Psoas muscle (tissue), 8 donors: ENCODE data around the gene LRP2BP. TPM values are rescaled to one million over a fixed set of nuclear protein-coding genes. Genes with fewer than 3 reads are reported as not detected.
A peak's percentile ranks its signal among the peaks of the same experiment; 100 is the strongest.

Experiments used
- ATAC-seq, 4 donors: fragments of 200-7000 bp; cut with Tn5 transposase; one replicate each; pipeline ENCODE4 v1.9.1; 2020; ENCODE audit warnings: moderate library complexity in 3 of 4, mild to moderate bottlenecking in 2 of 4
- DNase-seq, 2 donors: peaks; one replicate each; pipeline ENCODE4 v3.0.0-alpha.2; 2020
- H3K27ac ChIP-seq: fragments of 200-600 bp; one replicate; pipeline ENCODE4 v1.8.0; 2022
- H3K27me3 ChIP-seq, 3 donors: fragments of 200-600 bp in 1 of 3; one replicate each; pipeline versions ENCODE4 v1.6.1 to v1.8.0; 2013 to 2022; ENCODE audit warnings: low read length in 2 of 3, mild to moderate bottlenecking in 2 of 3, moderate library complexity in 1 of 3; ENCODE audit not compliant: insufficient read depth in 3 of 3
- H3K36me3 ChIP-seq, 2 donors: fragments of 200-600 bp in 1 of 2; one replicate each; pipeline versions ENCODE4 v1.6.1 to v1.8.0; 2013 to 2022; ENCODE audit warnings: low read depth in 1 of 2, mild to moderate bottlenecking in 1 of 2, moderate library complexity in 1 of 2; ENCODE audit not compliant: insufficient read depth in 1 of 2
- H3K4me1 ChIP-seq: fragments of 200-600 bp; one replicate; pipeline ENCODE4 v1.8.0; 2022
- H3K4me3 ChIP-seq: fragments of 200-600 bp; one replicate; pipeline ENCODE4 v1.8.0; 2022; ENCODE audit warnings: mild to moderate bottlenecking
- H3K9me3 ChIP-seq: fragments of 200-600 bp; one replicate; pipeline ENCODE4 v1.8.0; 2022
- WGBS, 3 donors: extraction: QIAGEN DNeasy Blood & Tissue Kit; methylation state at CpG; one replicate each; pipeline versions ENCODE4 v1.1.6 to v1.1.7; 2013; 5-methylcytosine and 5-hydroxymethylcytosine counted together
- intact Hi-C, 2 donors: fragments of 100-400 bp; cut with DNase I; formaldehyde crosslinking; loops; one replicate each; pipeline versions ENCODE4 v1.11.0 to v1.14.2; 2022
- polyA plus RNA-seq, 3 donors: library from polyadenylated mRNA; stranded (reverse); fragments of 200-250 nt; gene quantifications; one replicate each; pipeline ENCODE4 v1.2.3, GENCODE V29; 2013
- total RNA-seq, 4 donors: library from RNA; stranded (reverse); fragmentation: NEBNext Ultra II Directional in 2 of 4; extraction: Animal tissue kit (Norgen Biotek cat#: 25700) in 2 of 4; gene quantifications; one replicate each; pipeline versions ENCODE4 v1.2.1 to v1.2.4, GENCODE V29; 2021 to 2023
- TF ChIP-seq, protein P1 (sequence below): fragments of 200-600 bp; IDR thresholded peaks from one replicate; pipeline ENCODE4 v1.8.0; 2022; ENCODE audit warnings: antibody characterized with exemption
- donor health status: healthy with polysubstance abuse.
- donor health status: DM: no; HTN: no; CAD: no; lungs with moderate emphysema.
- donor health status: Bipolar disorder and iron deficiency.
- donor health status: healthy.
- donor health status: DM: yes; HTN: yes; CAD: no.
- donor health status: DM: no; HTN: no; CAD: no.
- donor health status: DM: no; HTN: no; CAD: no.
- donor health status: DM: yes; HTN: yes; CAD: no.

The LRP2BP gene
- total and polyA plus RNA-seq, 7 donors = 0.48 to 3.0 (median 0.93) TPM

- Histone ChIP-seq H3K4me1 (no peaks in the 10 kb centered on the region), H3K9me3 (no peaks in the 10 kb centered on the region), H3K36me3 (no peaks in the 10 kb centered on the region), H3K27ac (peak overlapping the region; percentile 46), H3K4me3 (no peak overlapping the region), H3K27me3 (no peaks in the 10 kb centered on the region)
- 4 to 5% (median 4%) methylated on average over 10 of the region's 10 CpGs for WGBS, 3 donors
- intact Hi-C loops = no loop called here
- DNase-seq (no peak), ATAC-seq (peak in 3 of 4 donors; percentile 67 to 72 (median 71))
- TF ChIP-seq, protein P1, sequence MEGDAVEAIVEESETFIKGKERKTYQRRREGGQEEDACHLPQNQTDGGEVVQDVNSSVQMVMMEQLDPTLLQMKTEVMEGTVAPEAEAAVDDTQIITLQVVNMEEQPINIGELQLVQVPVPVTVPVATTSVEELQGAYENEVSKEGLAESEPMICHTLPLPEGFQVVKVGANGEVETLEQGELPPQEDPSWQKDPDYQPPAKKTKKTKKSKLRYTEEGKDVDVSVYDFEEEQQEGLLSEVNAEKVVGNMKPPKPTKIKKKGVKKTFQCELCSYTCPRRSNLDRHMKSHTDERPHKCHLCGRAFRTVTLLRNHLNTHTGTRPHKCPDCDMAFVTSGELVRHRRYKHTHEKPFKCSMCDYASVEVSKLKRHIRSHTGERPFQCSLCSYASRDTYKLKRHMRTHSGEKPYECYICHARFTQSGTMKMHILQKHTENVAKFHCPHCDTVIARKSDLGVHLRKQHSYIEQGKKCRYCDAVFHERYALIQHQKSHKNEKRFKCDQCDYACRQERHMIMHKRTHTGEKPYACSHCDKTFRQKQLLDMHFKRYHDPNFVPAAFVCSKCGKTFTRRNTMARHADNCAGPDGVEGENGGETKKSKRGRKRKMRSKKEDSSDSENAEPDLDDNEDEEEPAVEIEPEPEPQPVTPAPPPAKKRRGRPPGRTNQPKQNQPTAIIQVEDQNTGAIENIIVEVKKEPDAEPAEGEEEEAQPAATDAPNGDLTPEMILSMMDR = no peak
Observed at GRCh38 chr4:185384930-185385331, 10.8 kb downstream of the LRP2BP start.

DNA sequence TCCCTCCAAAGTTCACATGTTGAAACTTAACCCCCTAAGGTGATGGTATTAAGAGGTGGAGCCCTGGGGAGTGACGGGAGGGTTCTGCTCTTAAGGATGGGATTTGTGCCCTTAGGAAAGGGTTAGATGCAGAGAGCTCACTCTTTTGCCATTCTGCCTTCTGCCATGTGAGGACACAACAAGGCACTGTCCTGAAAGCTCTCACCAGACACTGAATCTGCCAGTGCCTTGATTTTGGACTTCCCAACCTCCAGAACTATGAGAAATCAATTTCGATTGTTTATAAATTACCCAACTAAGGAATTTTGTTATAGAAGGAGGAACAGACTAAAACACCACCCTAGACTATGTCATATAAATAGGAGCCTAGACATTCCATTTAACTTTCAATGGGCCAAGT, 11.7 kb downstream of the LRP2BP start:
- DNase-seq (no peak), ATAC-seq (peak in 1 of 4 donors; percentile 21)
- Histone ChIP-seq H3K36me3 (no peaks in the 10 kb centered on the region), H3K4me1 (no peaks in the 10 kb centered on the region), H3K9me3 (no peaks in the 10 kb centered on the region), H3K27ac (no peak overlapping the region), H3K27me3 (no peaks in the 10 kb centered on the region), H3K4me3 (no peak overlapping the region)
- TF ChIP-seq, protein P1 = no peak
- intact Hi-C loops = no loop called here
- 94 to 97% (median 95%) methylated on average over 2 of the region's 2 CpGs for WGBS, 3 donors

DNA sequence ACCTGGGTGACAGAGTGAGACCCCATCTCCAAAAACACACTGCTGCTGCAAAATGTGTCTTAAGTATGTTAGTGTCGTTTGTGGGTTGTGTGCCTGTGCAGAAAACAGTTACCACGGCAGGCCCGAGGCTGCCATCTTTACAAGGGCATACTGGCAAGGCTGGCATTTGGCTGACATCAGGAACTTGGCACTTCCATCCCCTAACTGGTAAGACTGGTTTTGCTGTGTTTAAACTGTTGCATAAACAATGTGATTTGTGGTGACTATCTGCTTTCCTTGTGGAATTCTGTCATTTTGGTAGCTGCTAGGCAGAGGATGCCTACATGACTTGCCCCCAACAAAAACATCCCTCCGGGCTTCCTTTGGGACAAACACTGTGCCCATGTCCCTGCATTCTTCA, 12.3 kb downstream of the LRP2BP start:
- intact Hi-C loops = no loop called here
- TF ChIP-seq, protein P1 = no peak
- Histone ChIP-seq H3K4me3 (no peak overlapping the region), H3K27me3 (no peaks in the 10 kb centered on the region), H3K27ac (no peak overlapping the region), H3K36me3 (no peaks in the 10 kb centered on the region), H3K4me1 (no peaks in the 10 kb centered on the region), H3K9me3 (no peaks in the 10 kb centered on the region)
- 90 to 97% (median 94%) methylated on average over 4 of the region's 4 CpGs for WGBS, 3 donors
- DNase-seq (no peak), ATAC-seq (no peak)

DNA sequence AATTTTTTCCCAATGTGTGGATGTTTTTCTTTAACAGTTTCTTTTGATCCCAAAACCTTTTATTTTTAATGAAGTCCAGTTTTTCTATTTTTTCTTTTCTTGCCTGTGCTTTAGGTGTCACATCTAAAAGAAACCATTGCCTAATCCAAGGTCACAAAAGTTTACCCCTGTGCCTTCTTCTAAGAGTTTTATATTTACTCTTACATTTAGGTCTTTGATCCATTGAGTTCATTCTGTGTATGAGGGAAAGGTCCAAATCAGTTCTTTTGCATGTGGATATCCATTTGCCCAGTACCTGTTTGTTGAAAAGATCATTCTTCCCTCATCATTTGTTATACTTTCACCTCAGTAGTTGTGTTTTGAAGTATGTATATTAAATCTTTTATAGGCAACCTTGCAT, 13.0 kb downstream of the LRP2BP start:
- H3K27me3 ChIP-seq = no peaks in the 10 kb centered on the region

More for the DNA sequence above, 13.0 kb downstream of the LRP2BP start:
- intact Hi-C loops = no loop called here
- no peaks in the 10 kb centered on the region for H3K9me3 ChIP-seq
- H3K4me3 ChIP-seq = no peak overlapping the region
- no peak for DNase-seq
- TF ChIP-seq, protein P1 = no peak
- H3K36me3 ChIP-seq = no peaks in the 10 kb centered on the region
- H3K4me1 ChIP-seq = no peaks in the 10 kb centered on the region
- no peak for ATAC-seq
- H3K27ac ChIP-seq = no peak overlapping the region
